ENCODE measurements around the gene FAS.

DNA sequence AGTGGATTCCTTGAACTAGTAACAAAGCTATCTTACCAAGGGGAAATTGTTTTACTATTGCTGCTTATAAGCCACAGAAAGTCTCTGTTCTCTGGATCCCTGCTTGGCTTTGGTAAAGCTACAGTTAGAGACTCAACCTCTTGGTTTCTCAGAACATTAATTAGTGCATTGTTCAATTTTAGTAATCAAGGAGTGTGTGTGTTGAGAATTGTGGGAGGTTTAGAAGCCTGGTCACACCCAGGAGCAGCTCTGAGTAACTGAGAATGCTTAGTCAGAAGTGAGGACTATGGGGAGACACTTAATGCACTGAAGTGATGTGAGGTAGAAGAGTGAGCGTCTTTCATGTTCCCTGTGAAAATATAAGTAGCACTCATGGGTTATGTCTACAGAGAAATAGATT, 29.8 kb upstream of the FAS start:
- no peak for TF ChIP-seq CEBPB (tag; IDR thresholded peaks at IDR 0.05)
- TF ChIP-seq, protein P1, sequence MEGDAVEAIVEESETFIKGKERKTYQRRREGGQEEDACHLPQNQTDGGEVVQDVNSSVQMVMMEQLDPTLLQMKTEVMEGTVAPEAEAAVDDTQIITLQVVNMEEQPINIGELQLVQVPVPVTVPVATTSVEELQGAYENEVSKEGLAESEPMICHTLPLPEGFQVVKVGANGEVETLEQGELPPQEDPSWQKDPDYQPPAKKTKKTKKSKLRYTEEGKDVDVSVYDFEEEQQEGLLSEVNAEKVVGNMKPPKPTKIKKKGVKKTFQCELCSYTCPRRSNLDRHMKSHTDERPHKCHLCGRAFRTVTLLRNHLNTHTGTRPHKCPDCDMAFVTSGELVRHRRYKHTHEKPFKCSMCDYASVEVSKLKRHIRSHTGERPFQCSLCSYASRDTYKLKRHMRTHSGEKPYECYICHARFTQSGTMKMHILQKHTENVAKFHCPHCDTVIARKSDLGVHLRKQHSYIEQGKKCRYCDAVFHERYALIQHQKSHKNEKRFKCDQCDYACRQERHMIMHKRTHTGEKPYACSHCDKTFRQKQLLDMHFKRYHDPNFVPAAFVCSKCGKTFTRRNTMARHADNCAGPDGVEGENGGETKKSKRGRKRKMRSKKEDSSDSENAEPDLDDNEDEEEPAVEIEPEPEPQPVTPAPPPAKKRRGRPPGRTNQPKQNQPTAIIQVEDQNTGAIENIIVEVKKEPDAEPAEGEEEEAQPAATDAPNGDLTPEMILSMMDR (IDR thresholded peaks at IDR 0.05 in 2 of 3, conservative IDR thresholded peaks at IDR 0.05 in 1 of 3; ENCODE audit: insufficient read depth in 2 of 3, low read depth in 1 of 3, low read length in 3 of 3), result no peak
- no peak for TF ChIP-seq EP300 (IDR thresholded peaks at IDR 0.05; ENCODE audit: low read length)
- no peak for TF ChIP-seq NR3C1 (CRISPR knock-in tag; IDR thresholded peaks at IDR 0.05)
- TF ChIP-seq, protein P2, sequence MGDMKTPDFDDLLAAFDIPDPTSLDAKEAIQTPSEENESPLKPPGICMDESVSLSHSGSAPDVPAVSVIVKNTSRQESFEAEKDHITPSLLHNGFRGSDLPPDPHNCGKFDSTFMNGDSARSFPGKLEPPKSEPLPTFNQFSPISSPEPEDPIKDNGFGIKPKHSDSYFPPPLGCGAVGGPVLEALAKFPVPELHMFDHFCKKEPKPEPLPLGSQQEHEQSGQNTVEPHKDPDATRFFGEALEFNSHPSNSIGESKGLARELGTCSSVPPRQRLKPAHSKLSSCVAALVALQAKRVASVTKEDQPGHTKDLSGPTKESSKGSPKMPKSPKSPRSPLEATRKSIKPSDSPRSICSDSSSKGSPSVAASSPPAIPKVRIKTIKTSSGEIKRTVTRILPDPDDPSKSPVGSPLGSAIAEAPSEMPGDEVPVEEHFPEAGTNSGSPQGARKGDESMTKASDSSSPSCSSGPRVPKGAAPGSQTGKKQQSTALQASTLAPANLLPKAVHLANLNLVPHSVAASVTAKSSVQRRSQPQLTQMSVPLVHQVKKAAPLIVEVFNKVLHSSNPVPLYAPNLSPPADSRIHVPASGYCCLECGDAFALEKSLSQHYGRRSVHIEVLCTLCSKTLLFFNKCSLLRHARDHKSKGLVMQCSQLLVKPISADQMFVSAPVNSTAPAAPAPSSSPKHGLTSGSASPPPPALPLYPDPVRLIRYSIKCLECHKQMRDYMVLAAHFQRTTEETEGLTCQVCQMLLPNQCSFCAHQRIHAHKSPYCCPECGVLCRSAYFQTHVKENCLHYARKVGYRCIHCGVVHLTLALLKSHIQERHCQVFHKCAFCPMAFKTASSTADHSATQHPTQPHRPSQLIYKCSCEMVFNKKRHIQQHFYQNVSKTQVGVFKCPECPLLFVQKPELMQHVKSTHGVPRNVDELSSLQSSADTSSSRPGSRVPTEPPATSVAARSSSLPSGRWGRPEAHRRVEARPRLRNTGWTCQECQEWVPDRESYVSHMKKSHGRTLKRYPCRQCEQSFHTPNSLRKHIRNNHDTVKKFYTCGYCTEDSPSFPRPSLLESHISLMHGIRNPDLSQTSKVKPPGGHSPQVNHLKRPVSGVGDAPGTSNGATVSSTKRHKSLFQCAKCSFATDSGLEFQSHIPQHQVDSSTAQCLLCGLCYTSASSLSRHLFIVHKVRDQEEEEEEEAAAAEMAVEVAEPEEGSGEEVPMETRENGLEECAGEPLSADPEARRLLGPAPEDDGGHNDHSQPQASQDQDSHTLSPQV (IDR thresholded peaks at IDR 0.05), result no peak
- TF ChIP-seq LCOR (CRISPR knock-in tag; IDR thresholded peaks at IDR 0.05), result no peak
- TF ChIP-seq TCF7 (IDR thresholded peaks at IDR 0.05; ENCODE audit: borderline replicate concordance), result no peak
- no peak for TF ChIP-seq PYGO2 (tag; IDR thresholded peaks at IDR 0.05)
- TF ChIP-seq SREBF1 (IDR thresholded peaks at IDR 0.05; ENCODE audit: borderline replicate concordance, low read depth, low read length), result no peak
- no peak for TF ChIP-seq KDM2B (CRISPR knock-in tag; IDR thresholded peaks at IDR 0.05)
- TF ChIP-seq, protein P3, sequence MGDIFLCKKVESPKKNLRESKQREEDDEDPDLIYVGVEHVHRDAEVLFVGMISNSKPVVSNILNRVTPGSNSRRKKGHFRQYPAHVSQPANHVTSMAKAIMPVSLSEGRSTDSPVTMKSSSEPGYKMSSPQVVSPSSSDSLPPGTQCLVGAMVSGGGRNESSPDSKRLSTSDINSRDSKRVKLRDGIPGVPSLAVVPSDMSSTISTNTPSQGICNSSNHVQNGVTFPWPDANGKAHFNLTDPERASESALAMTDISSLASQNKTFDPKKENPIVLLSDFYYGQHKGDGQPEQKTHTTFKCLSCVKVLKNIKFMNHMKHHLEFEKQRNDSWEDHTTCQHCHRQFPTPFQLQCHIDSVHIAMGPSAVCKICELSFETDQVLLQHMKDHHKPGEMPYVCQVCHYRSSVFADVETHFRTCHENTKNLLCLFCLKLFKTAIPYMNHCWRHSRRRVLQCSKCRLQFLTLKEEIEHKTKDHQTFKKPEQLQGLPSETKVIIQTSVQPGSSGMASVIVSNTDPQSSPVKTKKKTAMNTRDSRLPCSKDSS (IDR thresholded peaks at IDR 0.05; ENCODE audit: low read depth, partially characterized antibody), result no peak
- TF ChIP-seq HOXB6 (CRISPR knock-in tag; IDR thresholded peaks at IDR 0.05; ENCODE audit: borderline replicate concordance), result no peak
- no peak for TF ChIP-seq POLR2A (conservative IDR thresholded peaks at IDR 0.05)

Measured in K562 (cell line).